ENCODE measurements around the gene FRMD4A.

FRMD4A gene

GRCh38 chr10:14190702-14191101 lies 140.0 kb downstream of the FRMD4A start:
- DNase-seq (ENCODE audit: low read depth): no peak

GRCh38 chr10:14186245-14186644 lies 144.5 kb downstream of the FRMD4A start:
- DNase-seq (ENCODE audit: low read depth): no peak

GRCh38 chr10:14185316-14186045 lies 145.2 kb downstream of the FRMD4A start:
- DNase-seq (ENCODE audit: low read depth): no peak

DNA sequence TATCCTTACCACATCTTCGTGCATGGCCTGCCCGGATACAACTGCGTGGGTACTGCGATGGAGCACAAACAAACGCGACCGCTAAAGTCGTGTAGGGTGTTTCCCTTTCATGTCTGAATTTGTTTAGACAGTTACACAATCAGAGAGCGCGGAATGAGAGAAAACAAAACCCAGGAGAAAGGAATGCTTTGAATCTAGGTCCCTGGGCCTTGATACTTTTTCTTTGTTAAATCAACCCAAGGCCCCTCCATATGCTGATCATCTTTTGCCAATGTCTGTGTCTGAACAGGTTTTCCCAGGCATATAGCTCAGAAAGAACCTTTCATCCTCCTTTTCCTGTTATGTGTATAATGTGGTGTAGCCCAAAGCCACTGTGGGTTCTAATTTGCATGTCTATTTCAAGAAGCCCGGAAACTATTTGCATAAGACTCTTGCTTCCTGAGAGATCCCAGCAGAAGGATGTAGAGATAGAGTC lies 145.8 kb downstream of the FRMD4A start:
- no peak for DNase-seq (ENCODE audit: low read depth)

DNA sequence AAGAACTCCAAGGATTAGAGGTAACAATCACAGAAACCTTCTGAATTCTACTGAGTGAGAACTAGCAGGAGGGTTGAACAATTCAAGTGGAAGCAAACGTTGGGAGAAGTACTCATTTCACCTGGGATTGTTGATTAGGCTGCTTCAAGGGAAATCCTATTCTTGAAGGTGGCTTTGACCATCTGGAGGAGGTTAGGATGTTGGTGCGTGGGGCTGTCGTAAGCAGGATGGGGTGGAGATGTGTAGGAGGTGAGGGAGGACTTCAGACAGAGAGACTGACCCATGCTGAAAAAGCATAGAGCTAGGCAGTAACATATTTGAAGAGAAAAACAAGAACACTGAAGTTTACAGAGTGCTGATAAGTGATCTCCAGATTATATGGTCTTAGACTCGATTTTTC lies 147.9 kb downstream of the FRMD4A start:
- no peak for DNase-seq (ENCODE audit: low read depth)

DNA sequence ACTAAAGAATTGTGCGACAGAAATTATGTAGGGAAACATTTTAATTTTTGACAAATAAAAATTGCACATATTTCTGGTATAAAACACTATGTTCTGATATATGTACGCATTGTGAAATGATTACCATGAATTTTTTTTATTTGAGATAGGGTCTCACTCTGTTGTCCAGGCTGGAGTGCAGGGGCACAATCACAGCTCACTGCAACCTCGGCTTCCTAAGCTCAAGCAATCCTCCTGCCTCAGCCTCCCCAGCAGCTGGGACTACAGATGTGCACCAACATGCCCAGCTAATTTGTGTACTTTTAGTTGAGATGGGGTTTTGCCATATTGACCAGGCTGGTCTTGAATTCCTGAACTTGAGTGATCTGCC lies 149.2 kb downstream of the FRMD4A start:
- no peak for DNase-seq (ENCODE audit: low read depth)

- no peak for DNase-seq (ENCODE audit: low read depth)
Observed at GRCh38 chr10:14180911-14181566, 149.7 kb downstream of the FRMD4A start.

DNA sequence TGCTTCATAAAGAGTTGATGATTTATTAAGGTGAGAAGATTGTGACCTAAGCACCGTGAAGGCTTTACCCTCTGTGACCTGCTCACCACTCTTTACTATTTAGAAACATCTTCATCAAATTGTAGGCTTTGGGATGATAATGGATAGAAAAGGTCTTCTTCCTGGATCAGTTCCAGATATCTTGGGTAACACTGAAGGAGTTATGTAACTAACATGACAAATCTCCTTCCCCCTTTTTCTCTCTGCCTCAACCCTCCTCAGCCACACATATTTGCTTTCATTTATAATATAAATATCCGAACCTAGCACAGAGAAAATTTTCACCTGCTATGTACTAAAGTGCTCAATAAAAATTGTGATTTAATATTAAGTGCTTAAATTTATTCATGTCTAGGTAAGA lies 151.5 kb downstream of the FRMD4A start:
- no peak for DNase-seq (ENCODE audit: low read depth)

- no peak for DNase-seq (ENCODE audit: low read depth)
Observed at GRCh38 chr10:14173706-14174594, 156.8 kb downstream of the FRMD4A start.

GRCh38 chr10:14173391-14173705 lies 157.4 kb downstream of the FRMD4A start:
- no peak for DNase-seq (ENCODE audit: low read depth)

- DNase-seq (ENCODE audit: low read depth): no peak
Observed at GRCh38 chr10:14172336-14172950, 158.3 kb downstream of the FRMD4A start.

DNA sequence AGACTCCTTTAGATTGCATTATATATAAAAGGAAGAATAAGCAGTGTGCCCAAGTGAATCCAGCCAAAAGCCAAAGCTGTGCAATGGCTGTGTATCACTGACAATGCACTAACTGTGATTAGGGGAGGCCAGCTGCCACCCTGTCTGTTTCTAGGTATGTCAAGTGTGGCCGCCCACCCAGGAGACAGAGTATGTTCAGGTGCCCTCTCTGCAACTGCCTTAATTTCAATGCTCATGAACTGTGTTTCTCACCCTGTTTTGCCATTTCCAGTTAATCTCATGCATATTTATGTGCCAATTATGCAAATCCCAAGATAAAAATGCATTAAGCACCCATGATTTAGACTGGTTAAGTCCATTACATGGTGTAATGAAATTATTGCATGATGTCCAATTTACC lies 159.4 kb downstream of the FRMD4A start:
- no peak for DNase-seq (ENCODE audit: low read depth)

DNA sequence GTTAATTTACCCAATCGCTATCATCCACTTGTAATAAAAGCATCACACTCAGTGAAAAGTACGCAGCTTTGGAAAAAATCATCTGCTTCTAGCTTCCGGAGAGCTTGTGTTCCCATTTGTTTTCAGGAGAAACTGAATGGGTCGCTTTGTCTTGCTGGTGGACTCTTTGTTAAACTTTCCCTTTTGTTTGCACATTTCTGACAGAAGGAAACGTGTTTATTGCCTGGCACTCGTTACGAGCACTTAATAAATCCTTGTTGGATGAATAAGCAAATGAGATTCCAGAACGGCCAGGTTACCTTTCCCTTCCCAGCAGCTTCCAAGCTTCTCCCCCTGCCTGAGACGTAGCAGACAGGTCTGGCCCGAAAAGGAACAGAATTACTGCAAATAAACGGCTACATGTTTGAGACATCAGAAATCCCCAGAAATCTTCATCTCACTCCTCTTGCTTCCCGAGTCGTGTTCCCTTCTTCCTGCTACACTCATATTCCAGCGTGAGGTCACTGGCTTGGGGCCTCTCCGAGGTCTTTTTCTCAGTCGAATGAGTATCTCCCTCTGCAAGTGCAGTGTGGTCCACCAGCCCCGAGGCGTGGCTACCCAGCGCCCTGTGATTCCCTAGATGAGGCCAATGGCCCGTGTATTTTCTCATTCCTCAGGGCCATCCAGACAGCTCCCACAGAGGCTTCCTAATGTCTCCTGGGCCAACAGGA lies 167.2 kb downstream of the FRMD4A start:
- no peak for DNase-seq (ENCODE audit: low read depth)

GRCh38 chr10:14162629-14163344 lies 167.9 kb downstream of the FRMD4A start:
- DNase-seq (ENCODE audit: low read depth): no peak

GRCh38 chr10:14162061-14162460 lies 168.7 kb downstream of the FRMD4A start:
- no peak for DNase-seq (ENCODE audit: low read depth)

- no peak for DNase-seq (ENCODE audit: low read depth)
Observed at GRCh38 chr10:14160299-14160698, 170.4 kb downstream of the FRMD4A start.

- DNase-seq (ENCODE audit: low read depth): no peak
Observed at GRCh38 chr10:14158575-14158974, 172.1 kb downstream of the FRMD4A start.

DNA sequence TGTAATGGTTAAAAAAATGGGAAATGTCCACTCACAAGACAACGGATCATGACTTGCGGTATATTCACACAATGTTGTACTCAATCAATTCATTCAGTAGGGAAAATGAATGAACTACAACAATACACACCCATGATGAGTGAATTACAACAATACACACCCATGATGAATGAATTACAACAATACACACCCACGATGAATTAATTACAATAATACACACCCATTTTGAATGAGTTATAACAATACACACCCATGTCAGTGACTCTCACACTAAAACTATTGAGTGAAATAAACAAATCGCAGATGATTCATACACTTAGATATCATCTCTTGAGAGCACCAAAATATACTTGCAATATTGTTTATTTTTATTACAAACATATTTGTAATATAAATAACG lies 174.6 kb downstream of the FRMD4A start:
- DNase-seq (ENCODE audit: low read depth): no peak

- no peak for DNase-seq (ENCODE audit: low read depth)
Observed at GRCh38 chr10:14153570-14154055, 177.1 kb downstream of the FRMD4A start.

- no peak for DNase-seq (ENCODE audit: low read depth)
Observed at GRCh38 chr10:14151571-14151970, 179.2 kb downstream of the FRMD4A start.

- no peak for DNase-seq (ENCODE audit: low read depth)
Observed at GRCh38 chr10:14150526-14150925, 180.2 kb downstream of the FRMD4A start.

All from HS-5 (cell line).